Measurements from ENCODE around the gene ZNF778.
A peak's percentile ranks its signal among the peaks of the same experiment; 100 is the strongest.
"Not testable (repeated sequence)": the region's sequence is repeated elsewhere in the genome, so short reads cannot be mapped to it uniquely, and the experiment has no call there.

ZNF778 gene

GRCh38 chr16:89183463-89183862 is 34.0 kb upstream of the ZNF778 start:
- DNase-seq = no peak

GRCh38 chr16:89183975-89184676 is 33.4 kb upstream of the ZNF778 start:
- DNase-seq = no peak

- no peak for DNase-seq
Measured at GRCh38 chr16:89184677-89184932, 32.9 kb upstream of the ZNF778 start.

GRCh38 chr16:89184933-89185794 is 32.3 kb upstream of the ZNF778 start:
- no peak for DNase-seq

- DNase-seq = not testable (repeated sequence)
Measured at GRCh38 chr16:89185887-89186592, 31.5 kb upstream of the ZNF778 start.

- not testable (repeated sequence) for DNase-seq
Measured at GRCh38 chr16:89186593-89187031, 30.9 kb upstream of the ZNF778 start.

- DNase-seq = peak in 1 of 2 donors; percentile 13
Measured at GRCh38 chr16:89187032-89187769, 30.3 kb upstream of the ZNF778 start.

GRCh38 chr16:89187770-89188392 is 29.6 kb upstream of the ZNF778 start:
- no peak for DNase-seq

GRCh38 chr16:89188471-89189357 is 28.8 kb upstream of the ZNF778 start:
- not testable (repeated sequence) for DNase-seq

GRCh38 chr16:89189358-89190025 is 28.0 kb upstream of the ZNF778 start:
- no peak for DNase-seq

GRCh38 chr16:89190150-89190958 is 27.1 kb upstream of the ZNF778 start:
- no peak for DNase-seq

GRCh38 chr16:89191033-89191900 is 26.2 kb upstream of the ZNF778 start:
- DNase-seq = no peak

- DNase-seq = no peak
Measured at GRCh38 chr16:89191901-89192185, 25.7 kb upstream of the ZNF778 start.

- peak in 1 of 2 donors; percentile 12 for DNase-seq
Measured at GRCh38 chr16:89192186-89192955, 25.1 kb upstream of the ZNF778 start.

GRCh38 chr16:89192956-89193575 is 24.4 kb upstream of the ZNF778 start:
- peak in 1 of 2 donors; percentile 58 for DNase-seq

GRCh38 chr16:89193576-89194293 is 23.8 kb upstream of the ZNF778 start:
- no peak for DNase-seq
